Measurements from ENCODE around the gene GALC. TPM values are rescaled to one million over a fixed set of nuclear protein-coding genes. Genes with fewer than 3 reads are reported as not detected.

The GALC gene
- total and polyA plus RNA-seq, 9 of the 15 experiments (the other 6 are each of a cell fraction or from before 2014, with no cell fraction given) = 1.6 to 15.0 (median 7.3) TPM

DNA sequence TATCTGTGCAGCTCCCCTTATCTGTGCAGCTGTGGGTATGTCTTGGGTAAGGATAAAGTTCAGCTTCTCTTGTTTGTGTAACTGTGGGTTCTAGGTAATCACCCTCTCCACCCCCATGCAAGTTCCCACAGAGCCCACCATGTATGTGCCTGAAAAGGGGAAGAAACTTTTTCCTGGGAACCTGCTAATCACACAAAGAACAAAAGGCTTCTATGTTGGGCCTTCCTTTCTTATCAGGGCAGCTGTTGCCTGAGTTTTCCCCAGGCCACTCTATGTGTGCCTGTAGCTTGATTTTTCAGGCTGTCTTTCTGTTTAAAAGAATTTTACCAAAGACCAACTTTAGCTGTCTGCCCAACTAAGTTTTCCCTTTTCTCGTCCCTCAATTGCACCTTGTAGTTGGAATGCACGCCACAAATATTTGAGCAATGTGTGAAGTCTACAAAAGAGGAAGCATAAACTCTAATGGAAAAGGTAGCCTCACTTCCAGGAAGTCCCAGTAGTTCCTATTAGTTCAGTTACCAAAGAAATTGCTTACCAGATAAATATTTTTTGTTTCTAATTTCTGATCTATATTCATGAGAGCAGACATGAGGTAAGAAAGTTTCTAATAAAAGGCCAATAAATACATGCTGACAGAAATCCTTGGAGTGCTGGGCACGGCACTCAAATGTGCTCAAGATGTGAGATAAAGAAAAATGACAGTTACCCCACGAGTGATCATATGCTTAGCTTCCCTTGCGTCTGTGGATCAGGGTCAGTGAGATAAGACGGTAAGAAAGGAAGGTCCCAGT lies 2.7 kb upstream of the GALC start (continued):
- TF ChIP-seq, protein P1, sequence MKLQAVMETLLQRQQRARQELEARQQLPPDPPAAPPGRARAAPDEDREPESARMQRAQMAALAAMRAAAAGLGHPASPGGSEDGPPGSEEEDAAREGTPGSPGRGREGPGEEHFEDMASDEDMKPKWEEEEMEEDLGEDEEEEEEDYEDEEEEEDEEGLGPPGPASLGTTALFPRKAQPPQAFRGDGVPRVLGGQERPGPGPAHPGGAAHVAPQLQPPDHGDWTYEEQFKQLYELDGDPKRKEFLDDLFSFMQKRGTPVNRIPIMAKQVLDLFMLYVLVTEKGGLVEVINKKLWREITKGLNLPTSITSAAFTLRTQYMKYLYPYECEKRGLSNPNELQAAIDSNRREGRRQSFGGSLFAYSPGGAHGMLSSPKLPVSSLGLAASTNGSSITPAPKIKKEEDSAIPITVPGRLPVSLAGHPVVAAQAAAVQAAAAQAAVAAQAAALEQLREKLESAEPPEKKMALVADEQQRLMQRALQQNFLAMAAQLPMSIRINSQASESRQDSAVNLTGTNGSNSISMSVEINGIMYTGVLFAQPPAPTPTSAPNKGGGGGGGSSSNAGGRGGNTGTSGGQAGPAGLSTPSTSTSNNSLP (IDR thresholded peaks at IDR 0.05; ENCODE audit: borderline replicate concordance, low read depth, low read length) = no peak
- TF ChIP-seq, protein P2, sequence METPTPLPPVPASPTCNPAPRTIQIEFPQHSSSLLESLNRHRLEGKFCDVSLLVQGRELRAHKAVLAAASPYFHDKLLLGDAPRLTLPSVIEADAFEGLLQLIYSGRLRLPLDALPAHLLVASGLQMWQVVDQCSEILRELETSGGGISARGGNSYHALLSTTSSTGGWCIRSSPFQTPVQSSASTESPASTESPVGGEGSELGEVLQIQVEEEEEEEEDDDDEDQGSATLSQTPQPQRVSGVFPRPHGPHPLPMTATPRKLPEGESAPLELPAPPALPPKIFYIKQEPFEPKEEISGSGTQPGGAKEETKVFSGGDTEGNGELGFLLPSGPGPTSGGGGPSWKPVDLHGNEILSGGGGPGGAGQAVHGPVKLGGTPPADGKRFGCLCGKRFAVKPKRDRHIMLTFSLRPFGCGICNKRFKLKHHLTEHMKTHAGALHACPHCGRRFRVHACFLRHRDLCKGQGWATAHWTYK (CRISPR knock-in tag; IDR thresholded peaks at IDR 0.05) = peak; percentile 25; the same call in 1 of the 2 replicates
- no peak for TF ChIP-seq ZNF431 (CRISPR knock-in tag; IDR thresholded peaks at IDR 0.05)

DNA sequence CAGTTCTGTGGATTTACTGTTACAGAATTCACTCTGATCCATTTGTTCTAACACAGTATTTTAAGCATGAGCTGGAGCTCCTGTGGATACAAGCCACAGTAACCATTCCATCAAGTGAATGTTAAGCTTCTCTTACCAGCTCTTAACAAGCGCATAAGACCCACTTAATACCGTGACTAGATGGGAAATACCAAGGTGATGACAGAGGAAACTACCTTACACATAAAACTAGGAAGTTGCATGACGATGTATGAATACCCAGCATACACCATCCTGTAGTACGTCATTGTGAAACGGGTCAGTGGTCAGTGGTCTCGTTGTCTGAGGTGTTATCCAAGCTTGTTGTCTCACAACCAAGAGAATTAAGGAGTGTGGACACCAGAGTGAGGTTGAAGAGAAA lies 2.0 kb upstream of the GALC start:
- POLR2A ChIA-PET = interaction anchor here (0.6 kb wide), 1 partner anchor 182 kb away, joined by 4 read pairs; no protein-coding TSS in a partner anchor
- 0 out of 4 replicates have a peak overlapping the region, but pooled peaks of 1 of the 2 experiments have one; percentile 31 for H3K9ac ChIP-seq (ENCODE audit: insufficient read depth in 1 of 2, low read depth in 2 of 2, low read length in 2 of 2)
- H3K4me3 ChIP-seq = no peak overlapping the region
- no peak overlapping the region for H3K4me2 ChIP-seq (ENCODE audit: insufficient read depth, low read length)
- H2AFZ ChIP-seq (ENCODE audit: low read depth, low read length) = peak overlapping the region; percentile 87
- no peaks in the 10 kb centered on the region for H3K9me1 ChIP-seq (ENCODE audit: control insufficient read depth, insufficient read depth, low read length)
- no TSS peak for BruUV-seq (replicated peaks)
- H3K27ac ChIP-seq (ENCODE audit: extremely low read depth, low read depth, low read length) = peak overlapping the region; percentile 84; the same call in 2 of the 3 replicates
- in situ Hi-C loops (cut with MboI) = loop anchor here (25.0 kb wide), 1 partner anchor 567 kb away; the partner anchor contains the start of genes PTPN21 and ZC3H14
- CTCF ChIA-PET (ENCODE audit: low intra/inter-chr PET ratio) = no interaction called here
- H3K27me3 ChIP-seq (ENCODE audit: control insufficient read depth in 2 of 2, insufficient read depth in 2 of 2, low read length in 2 of 2) = no peaks in the 10 kb centered on the region
- H3K79me2 ChIP-seq (ENCODE audit: control insufficient read depth, insufficient read depth, low read length) = no peaks in the 10 kb centered on the region; the same call in 2 of the 3 replicates
- FAIRE-seq = no peak
- peaks cover 15 to 39% of the 10 kb centered on the region in 2 experiments for H3K4me1 ChIP-seq (replicated peaks in 1 of 2; ENCODE audit: control insufficient read depth in 2 of 2, insufficient read depth in 2 of 2, low read length in 2 of 2)
- H3K9me3 ChIP-seq (replicated peaks; ENCODE audit: control insufficient read depth, insufficient read depth, low read depth, low read length) = no peaks in the 10 kb centered on the region
- peak in 1 of 4 experiments; percentile 20 for DNase-seq (ENCODE audit: extremely low read depth in 1 of 4, low spot score in 3 of 4)
- H3K36me3 ChIP-seq (ENCODE audit: control insufficient read depth, insufficient read depth, low read length) = no peaks in the 10 kb centered on the region
- ATAC-seq = no peak
- intact Hi-C loops (cut with micrococcal nuclease) = no loop called here
- WGBS (ENCODE audit: insufficient coverage, low coverage, missing lambda C conversion rate) = 52% methylated on average over 6 of the region's 6 CpGs
- H4K20me1 ChIP-seq (replicated peaks; ENCODE audit: control insufficient read depth, insufficient read depth, low read length) = no peaks in the 10 kb centered on the region
- no peak for TF ChIP-seq HDGF (IDR thresholded peaks at IDR 0.05)
- TF ChIP-seq, protein P3, sequence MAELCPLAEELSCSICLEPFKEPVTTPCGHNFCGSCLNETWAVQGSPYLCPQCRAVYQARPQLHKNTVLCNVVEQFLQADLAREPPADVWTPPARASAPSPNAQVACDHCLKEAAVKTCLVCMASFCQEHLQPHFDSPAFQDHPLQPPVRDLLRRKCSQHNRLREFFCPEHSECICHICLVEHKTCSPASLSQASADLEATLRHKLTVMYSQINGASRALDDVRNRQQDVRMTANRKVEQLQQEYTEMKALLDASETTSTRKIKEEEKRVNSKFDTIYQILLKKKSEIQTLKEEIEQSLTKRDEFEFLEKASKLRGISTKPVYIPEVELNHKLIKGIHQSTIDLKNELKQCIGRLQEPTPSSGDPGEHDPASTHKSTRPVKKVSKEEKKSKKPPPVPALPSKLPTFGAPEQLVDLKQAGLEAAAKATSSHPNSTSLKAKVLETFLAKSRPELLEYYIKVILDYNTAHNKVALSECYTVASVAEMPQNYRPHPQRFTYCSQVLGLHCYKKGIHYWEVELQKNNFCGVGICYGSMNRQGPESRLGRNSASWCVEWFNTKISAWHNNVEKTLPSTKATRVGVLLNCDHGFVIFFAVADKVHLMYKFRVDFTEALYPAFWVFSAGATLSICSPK (IDR thresholded peaks at IDR 0.05; ENCODE audit: borderline replicate concordance) = no peak
- TF ChIP-seq, protein P4, sequence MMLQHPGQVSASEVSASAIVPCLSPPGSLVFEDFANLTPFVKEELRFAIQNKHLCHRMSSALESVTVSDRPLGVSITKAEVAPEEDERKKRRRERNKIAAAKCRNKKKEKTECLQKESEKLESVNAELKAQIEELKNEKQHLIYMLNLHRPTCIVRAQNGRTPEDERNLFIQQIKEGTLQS (IDR thresholded peaks at IDR 0.05) = 0 out of 2 replicates have a peak, but pooled peaks have one; percentile 8
- TF ChIP-seq, protein P4 (CRISPR knock-in tag; conservative IDR thresholded peaks at IDR 0.05) = no peak
- TF ChIP-seq SMAD3 (CRISPR knock-in tag; conservative IDR thresholded peaks at IDR 0.05) = 0 out of 2 replicates have a peak, but pooled peaks have one; percentile 21
- TF ChIP-seq FOXA3 (CRISPR knock-in tag; conservative IDR thresholded peaks at IDR 0.05 in 1 of 2, IDR thresholded peaks at IDR 0.05 in 1 of 2) = no peak
- TF ChIP-seq, protein P5, sequence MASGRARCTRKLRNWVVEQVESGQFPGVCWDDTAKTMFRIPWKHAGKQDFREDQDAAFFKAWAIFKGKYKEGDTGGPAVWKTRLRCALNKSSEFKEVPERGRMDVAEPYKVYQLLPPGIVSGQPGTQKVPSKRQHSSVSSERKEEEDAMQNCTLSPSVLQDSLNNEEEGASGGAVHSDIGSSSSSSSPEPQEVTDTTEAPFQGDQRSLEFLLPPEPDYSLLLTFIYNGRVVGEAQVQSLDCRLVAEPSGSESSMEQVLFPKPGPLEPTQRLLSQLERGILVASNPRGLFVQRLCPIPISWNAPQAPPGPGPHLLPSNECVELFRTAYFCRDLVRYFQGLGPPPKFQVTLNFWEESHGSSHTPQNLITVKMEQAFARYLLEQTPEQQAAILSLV (tag; IDR thresholded peaks at IDR 0.05) = no peak
- no peak for TF ChIP-seq MEF2D (tag; conservative IDR thresholded peaks at IDR 0.05; ENCODE audit: low read depth)
